ENCODE results near the gene CHRNB2. TPM values are rescaled to one million over a fixed set of nuclear protein-coding genes. Genes with fewer than 3 reads are reported as not detected.

CHRNB2 gene
- total RNA-seq, 1 donor from 2014 or later: 4.2 TPM

DNA sequence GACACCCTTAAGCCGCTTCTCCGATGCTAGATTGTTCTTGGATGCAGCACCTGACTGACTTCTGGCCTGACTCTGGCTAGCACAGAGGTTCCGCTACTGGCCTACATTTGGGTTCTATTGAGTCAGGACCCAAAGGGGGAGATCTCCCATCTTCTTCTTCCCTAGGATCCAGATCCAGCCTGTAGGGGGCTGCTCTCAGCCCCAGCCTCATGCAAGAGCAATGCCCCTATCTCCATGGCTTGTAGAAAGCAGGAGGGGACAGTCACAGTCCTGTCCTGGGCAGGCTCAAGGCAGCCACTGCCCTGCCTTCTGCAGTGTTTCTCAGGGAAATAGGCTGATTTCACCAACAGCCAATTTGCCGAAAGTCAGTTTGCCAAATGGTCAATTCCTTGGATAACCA is 46.7 kb downstream of the CHRNB2 start:
- Mint-ChIP-seq H3K9me3 (no peaks in the 10 kb centered on the region), H3K4me3 (no peak overlapping the region), H3K36me3 (no peaks in the 10 kb centered on the region), H3K27me3 (no peaks in the 10 kb centered on the region), H3K27ac (no peak overlapping the region), H3K4me1 (ENCODE audit: unreplicated experiment) (peaks cover 17% of the 10 kb centered on the region)
- TF ChIP-seq CTCF (conservative IDR thresholded peaks at IDR 0.05): no peak
- DNase-seq (ENCODE audit: extremely low spot score, unreplicated experiment): no peak

DNA sequence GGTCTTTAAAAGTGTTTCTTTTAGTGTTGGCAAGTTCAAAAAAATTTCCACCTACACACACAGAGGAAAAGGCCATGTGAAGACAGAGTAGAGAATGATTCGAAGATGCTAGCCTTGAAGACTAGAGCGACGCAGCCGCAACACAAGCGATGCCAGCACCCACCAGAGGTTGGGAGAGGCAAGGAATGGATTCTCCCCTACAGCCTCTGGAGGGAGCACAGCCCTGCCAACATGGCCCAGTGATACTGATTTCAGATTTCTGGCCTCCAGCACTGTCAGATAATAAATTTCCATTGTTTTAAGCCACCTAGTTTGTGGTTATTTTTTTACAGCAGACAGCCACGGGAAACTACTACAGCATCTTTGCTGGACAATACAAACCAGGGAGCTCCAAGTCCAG is 47.3 kb downstream of the CHRNB2 start:
- TF ChIP-seq CTCF (conservative IDR thresholded peaks at IDR 0.05): no peak
- no peak for DNase-seq (ENCODE audit: extremely low spot score, unreplicated experiment)
- H3K36me3 Mint-ChIP-seq: no peaks in the 10 kb centered on the region
- H3K27me3 Mint-ChIP-seq: no peaks in the 10 kb centered on the region
- H3K4me3 Mint-ChIP-seq: no peak overlapping the region
- peaks cover 14% of the 10 kb centered on the region for H3K4me1 Mint-ChIP-seq (ENCODE audit: unreplicated experiment)
- H3K27ac Mint-ChIP-seq: no peak overlapping the region
- H3K9me3 Mint-ChIP-seq: no peaks in the 10 kb centered on the region

- H3K27ac Mint-ChIP-seq: no peak overlapping the region
- H3K4me1 Mint-ChIP-seq (ENCODE audit: unreplicated experiment): peaks cover 14% of the 10 kb centered on the region
- no peaks in the 10 kb centered on the region for H3K36me3 Mint-ChIP-seq
- no peak for DNase-seq (ENCODE audit: extremely low spot score, unreplicated experiment)
- H3K27me3 Mint-ChIP-seq: no peaks in the 10 kb centered on the region
- H3K4me3 Mint-ChIP-seq: no peak overlapping the region
- no peaks in the 10 kb centered on the region for H3K9me3 Mint-ChIP-seq
- no peak for TF ChIP-seq CTCF (conservative IDR thresholded peaks at IDR 0.05)
Measured at GRCh38 chr1:154615411-154615810, 47.8 kb downstream of the CHRNB2 start.

DNA sequence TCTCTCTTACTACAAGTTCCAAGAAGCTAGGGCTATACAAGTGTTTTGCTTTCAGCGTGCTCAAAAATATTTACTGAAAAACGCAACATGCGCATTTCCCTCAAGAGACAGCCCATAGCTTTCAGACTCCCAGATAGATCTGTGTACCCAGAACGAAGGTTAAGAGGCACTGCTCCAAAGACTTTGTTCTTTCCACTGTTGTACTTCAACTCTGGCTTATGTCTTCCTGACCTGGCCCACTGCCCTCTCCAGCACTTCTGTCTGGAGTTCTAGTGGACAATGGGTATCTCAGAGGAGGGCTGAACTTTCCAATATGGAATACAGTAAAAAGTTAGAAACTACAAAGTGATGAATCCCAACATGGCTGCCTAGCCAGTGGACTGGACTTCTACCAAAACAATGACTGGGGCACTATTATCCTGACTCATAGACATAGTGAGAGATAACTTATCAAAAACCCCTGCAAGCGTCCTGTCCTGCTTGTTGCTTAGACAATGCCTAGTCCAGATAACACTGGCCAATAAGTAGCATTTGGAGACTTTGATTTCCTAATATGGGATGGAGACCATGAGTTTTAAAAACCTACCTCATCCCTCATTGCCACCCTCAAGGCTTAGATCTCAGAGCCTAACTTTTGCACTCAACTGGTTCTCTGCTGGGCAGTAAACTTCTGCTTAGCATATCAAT is 49.2 kb downstream of the CHRNB2 start:
- DNase-seq (ENCODE audit: extremely low spot score, unreplicated experiment): no peak
- Mint-ChIP-seq H3K9me3 (no peaks in the 10 kb centered on the region), H3K27ac (no peak overlapping the region), H3K27me3 (no peaks in the 10 kb centered on the region), H3K36me3 (no peaks in the 10 kb centered on the region), H3K4me1 (ENCODE audit: unreplicated experiment) (peaks cover 7% of the 10 kb centered on the region), H3K4me3 (no peak overlapping the region)
- TF ChIP-seq CTCF (conservative IDR thresholded peaks at IDR 0.05): no peak

DNA sequence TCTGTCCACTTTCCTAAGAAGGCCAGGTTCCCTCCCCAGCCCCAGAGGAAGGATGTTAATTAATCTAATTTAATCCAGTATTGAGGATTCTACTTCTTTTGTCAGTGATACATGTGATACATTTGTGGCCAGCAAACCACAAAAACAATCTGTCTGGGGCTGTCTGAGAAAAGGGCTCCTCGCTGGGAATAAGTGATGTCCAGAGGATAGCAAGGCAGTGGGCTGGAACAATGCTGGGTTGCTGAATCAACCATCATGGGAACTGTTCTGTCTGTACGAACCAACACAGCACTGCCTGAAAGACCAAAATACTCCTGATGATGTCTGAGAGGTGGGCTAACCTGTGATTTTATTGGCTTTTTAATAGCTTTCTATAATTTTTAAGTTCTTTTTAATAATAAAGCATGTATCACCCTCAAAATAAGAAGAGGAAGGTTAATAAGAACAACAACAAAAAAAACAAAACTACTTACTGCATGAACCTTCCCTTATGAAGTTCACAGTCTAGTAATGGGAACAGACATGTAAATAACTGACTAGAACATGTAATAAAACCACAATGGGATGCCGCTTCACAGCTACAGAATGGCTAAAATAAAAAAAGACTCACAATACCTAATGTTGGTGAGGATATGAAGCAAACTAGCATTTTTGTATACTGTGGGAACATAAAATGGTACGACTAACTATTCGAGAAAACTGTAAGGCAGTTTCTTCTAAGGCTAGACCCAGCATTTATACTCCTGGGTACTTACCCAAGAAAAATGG is 51.8 kb downstream of the CHRNB2 start:
- no peak overlapping the region for H3K27ac Mint-ChIP-seq
- H3K4me3 Mint-ChIP-seq: no peak overlapping the region
- DNase-seq (ENCODE audit: extremely low spot score, unreplicated experiment): no peak
- no peak for TF ChIP-seq CTCF (conservative IDR thresholded peaks at IDR 0.05)
- H3K4me1 Mint-ChIP-seq (ENCODE audit: unreplicated experiment): peaks cover 10% of the 10 kb centered on the region
- no peaks in the 10 kb centered on the region for H3K36me3 Mint-ChIP-seq
- no peaks in the 10 kb centered on the region for H3K27me3 Mint-ChIP-seq
- H3K9me3 Mint-ChIP-seq: no peaks in the 10 kb centered on the region
